Lower leg skin (tissue), 4 donors: ENCODE measurements around the gene N4BP2L2. TPM values are rescaled to one million over a fixed set of nuclear protein-coding genes. Genes with fewer than 3 reads are reported as not detected.

ENCODE experiments used
- DNase-seq, 2 donors: peaks; one replicate each; pipeline ENCODE4 v3.0.0-alpha.2; 2019; ENCODE audit warnings: low spot score in 2 of 2
- H3K4me3 ChIP-seq: fragments of 200-600 bp; sonication (generic); 2 replicates; pipeline ENCODE4 v1.5.1; 2017; ENCODE audit warnings: mild to moderate bottlenecking, low read depth; ENCODE audit not compliant: poor library complexity, severe bottlenecking
- CTCF ChIP-seq, 3 donors: fragments of 450-650 bp; IDR thresholded peaks; one replicate each; pipeline ENCODE4 v1.5.1; 2016; ENCODE audit warnings: antibody characterized with exemption in 3 of 3, mild to moderate bottlenecking in 3 of 3, moderate library complexity in 2 of 3
- POLR2A ChIP-seq, 2 donors: fragments of 450-650 bp; IDR thresholded peaks; one replicate each; pipeline ENCODE4 v1.6.1; 2016 to 2017; ENCODE audit warnings: antibody characterized with exemption in 2 of 2, mild to moderate bottlenecking in 1 of 2, moderate library complexity in 1 of 2
- WGBS, 2 donors: methylation state at CpG; one replicate each; pipeline ENCODE4 v1.1.5; 2018; 5-methylcytosine and 5-hydroxymethylcytosine counted together
- intact Hi-C: fragments of 100-400 bp; cut with DNase I; formaldehyde crosslinking; loops from one replicate; pipeline ENCODE4 v1.15.0; 2023; ENCODE audit warnings: low total_unique reads
- total RNA-seq, 4 donors: library from RNA; depleted of rRNA; stranded (reverse); fragments of >200 nt; gene quantifications; one replicate each; pipeline ENCODE4 v1.1.0, GENCODE V29; 2016

The N4BP2L2 gene
- total RNA-seq, 4 donors from 2014 or later = 96.6 to 154 (median 131) TPM

- 94 to 95% methylated on average over 6 of the region's 6 CpGs for WGBS, 2 donors
- TF ChIP-seq CTCF (IDR thresholded peaks at IDR 0.05) (no peak), POLR2A (IDR thresholded peaks at IDR 0.05) (no peak)
- no peak overlapping the region for H3K4me3 ChIP-seq
- no peak for DNase-seq
- intact Hi-C loops = no loop called here
These were observed 130.7 kb downstream of the N4BP2L2 start for GRCh38 chr13:32407854-32408253.

GRCh38 chr13:32403108-32403507 is 135.5 kb downstream of the N4BP2L2 start:
- TF ChIP-seq POLR2A (IDR thresholded peaks at IDR 0.05) = no peak
- TF ChIP-seq CTCF (IDR thresholded peaks at IDR 0.05) = no peak
- no peak for DNase-seq
- 85 to 93% methylated on average over 4 of the region's 4 CpGs for WGBS, 2 donors
- H3K4me3 ChIP-seq = no peak overlapping the region
- intact Hi-C loops = no loop called here

GRCh38 chr13:32391101-32391619 is 147.4 kb downstream of the N4BP2L2 start:
- 54 to 55% methylated on average over 4 of the region's 4 CpGs for WGBS, 2 donors
- no peak for DNase-seq
- TF ChIP-seq CTCF (IDR thresholded peaks at IDR 0.05) (no peak), POLR2A (IDR thresholded peaks at IDR 0.05) (no peak)
- no peak overlapping the region for H3K4me3 ChIP-seq
- intact Hi-C loops = no loop called here

- no peak overlapping the region for H3K4me3 ChIP-seq
- no peak for DNase-seq
- WGBS, 2 donors = 64 to 80% methylated on average over 1 of the region's 1 CpG
- no peak for TF ChIP-seq CTCF (IDR thresholded peaks at IDR 0.05)
- TF ChIP-seq POLR2A (IDR thresholded peaks at IDR 0.05) = no peak
- intact Hi-C loops = no loop called here
These were observed 148.1 kb downstream of the N4BP2L2 start for GRCh38 chr13:32390484-32390883.

- 50 to 70% methylated on average over 4 of the region's 4 CpGs for WGBS, 2 donors
- DNase-seq = no peak
- TF ChIP-seq CTCF (IDR thresholded peaks at IDR 0.05) (no peak), POLR2A (IDR thresholded peaks at IDR 0.05) (no peak)
- no peak overlapping the region for H3K4me3 ChIP-seq
- intact Hi-C loops = no loop called here
These were observed 148.5 kb downstream of the N4BP2L2 start for GRCh38 chr13:32390048-32390447.

GRCh38 chr13:32385410-32385809 is 153.2 kb downstream of the N4BP2L2 start:
- H3K4me3 ChIP-seq = no peak overlapping the region
- intact Hi-C loops = no loop called here
- no peak for DNase-seq
- TF ChIP-seq CTCF (IDR thresholded peaks at IDR 0.05) = no peak
- TF ChIP-seq POLR2A (IDR thresholded peaks at IDR 0.05) = no peak
